ENCODE data around the gene GANC. TPM values are rescaled to one million over a fixed set of nuclear protein-coding genes. Genes with fewer than 3 reads are reported as not detected.
"Not testable (repeated sequence)": the region's sequence is repeated elsewhere in the genome, so short reads cannot be mapped to it uniquely, and the experiment has no call there.

The GANC gene
- polyA plus RNA-seq (2012; ENCODE audit: insufficient read depth, insufficient read length, low read depth), result 11.9 TPM

- Histone ChIP-seq H3K36me3 (peaks cover 9% of the 10 kb centered on the region), H3K9me3 (no peaks in the 10 kb centered on the region), H3K27me3 (no peaks in the 10 kb centered on the region), H3K4me1 (no peaks in the 10 kb centered on the region), H3K4me3 (ENCODE audit: low read depth, low read length) (peak within 1 kb of the TSS; percentile 74)
- peak; percentile 97 for DNase-seq
- no peak for TF ChIP-seq CTCF (IDR thresholded peaks at IDR 0.05; ENCODE audit: low read depth, low read length)
Measured at GRCh38 chr15:42272939-42273899, at the start of gene GANC, which contains the start of gene TMEM87A. Gene GANC, plus strand, starts transcription at chr15:42273201. Its CDS starts 1,281 bp downstream, at chr15:42274482. Gene TMEM87A, minus strand, starts transcription at chr15:42273433. Its CDS starts 35 bp downstream, at chr15:42273398.

- no peaks in the 10 kb centered on the region for H3K27me3 ChIP-seq
- H3K4me3 ChIP-seq (ENCODE audit: low read depth, low read length), result no peak overlapping the region
- H3K36me3 ChIP-seq, result peaks cover 40% of the 10 kb centered on the region
- no peaks in the 10 kb centered on the region for H3K9me3 ChIP-seq
- no peak for DNase-seq
- TF ChIP-seq CTCF (IDR thresholded peaks at IDR 0.05; ENCODE audit: low read depth, low read length), result no peak
- H3K4me1 ChIP-seq, result no peaks in the 10 kb centered on the region
Measured at GRCh38 chr15:42226648-42227047, 46.4 kb upstream of the GANC start.

GRCh38 chr15:42228036-42228435, 45.0 kb upstream of the GANC start:
- Histone ChIP-seq H3K36me3 (peaks cover 51% of the 10 kb centered on the region), H3K4me3 (ENCODE audit: low read depth, low read length) (no peak overlapping the region), H3K4me1 (no peaks in the 10 kb centered on the region), H3K27me3 (no peaks in the 10 kb centered on the region), H3K9me3 (no peaks in the 10 kb centered on the region)
- no peak for TF ChIP-seq CTCF (IDR thresholded peaks at IDR 0.05; ENCODE audit: low read depth, low read length)
- no peak for DNase-seq

- peaks cover 57% of the 10 kb centered on the region for H3K36me3 ChIP-seq
- not testable (repeated sequence) for H3K4me3 ChIP-seq (ENCODE audit: low read depth, low read length); H3K27me3 ChIP-seq; H3K4me1 ChIP-seq; DNase-seq; H3K9me3 ChIP-seq
Measured at GRCh38 chr15:42228981-42229380, 44.0 kb upstream of the GANC start.

- Histone ChIP-seq H3K27me3 (no peaks in the 10 kb centered on the region), H3K4me3 (ENCODE audit: low read depth, low read length) (no peak overlapping the region), H3K4me1 (no peaks in the 10 kb centered on the region), H3K9me3 (no peaks in the 10 kb centered on the region), H3K36me3 (peaks cover 62% of the 10 kb centered on the region)
- DNase-seq, result no peak
- no peak for TF ChIP-seq CTCF (IDR thresholded peaks at IDR 0.05; ENCODE audit: low read depth, low read length)
Measured at GRCh38 chr15:42231088-42231487, 41.9 kb upstream of the GANC start.

- no peak for TF ChIP-seq CTCF (IDR thresholded peaks at IDR 0.05; ENCODE audit: low read depth, low read length)
- H3K36me3 ChIP-seq, result peaks cover 65% of the 10 kb centered on the region
Measured at GRCh38 chr15:42232606-42233005, 40.4 kb upstream of the GANC start.

More at GRCh38 chr15:42232606-42233005, 40.4 kb upstream of the GANC start:
- H3K4me3 ChIP-seq (ENCODE audit: low read depth, low read length), result no peak overlapping the region
- H3K4me1 ChIP-seq, result no peaks in the 10 kb centered on the region
- H3K9me3 ChIP-seq, result no peaks in the 10 kb centered on the region; the same call in 1 of the 2 replicates
- no peak for DNase-seq
- no peaks in the 10 kb centered on the region for H3K27me3 ChIP-seq

All from BE2C (cell line).